OCI-LY7 (cell line): ENCODE results near the gene CMPK2. TPM values are rescaled to one million over a fixed set of nuclear protein-coding genes. Genes with fewer than 3 reads are reported as not detected.

Experiments
- BruUV-seq: library from RNA; stranded (reverse); fragments of 400-500 nt; replicated peaks from 2 replicates; lab custom pipeline; 2021; lab: Mats Ljungman, UMichigan
- CTCF ChIA-PET: fragments of 300-600 bp; sonication (Branson Sonifier 250); formaldehyde crosslinking; loops from one replicate; lab custom pipeline; 2022; ENCODE audit warnings: antibody characterized with exemption; ENCODE audit not compliant: unreplicated experiment; lab: Charles Lee
- POLR2A ChIA-PET: fragments of 300-600 bp; sonication (Branson Sonifier 250); formaldehyde crosslinking; loops from one replicate; lab custom pipeline; 2022; ENCODE audit warnings: antibody characterized with exemption; lab: Charles Lee
- DNase-seq: peaks from one replicate; pipeline ENCODE4 v3.0.0-alpha.2; 2015; ENCODE audit warnings: low spot score
- H2AFZ ChIP-seq: fragments of 200-600 bp; sonication (generic), shearing (Covaris generic); 2 replicates; pipeline ENCODE4 v1.6.1; 2014; ENCODE audit warnings: mild to moderate bottlenecking, antibody characterized with exemption, low read length, moderate library complexity
- H3K27ac ChIP-seq: fragments of 200-600 bp; sonication (generic); 2 replicates; pipeline ENCODE4 v1.5.1; 2014; ENCODE audit warnings: mixed run types, low read depth, mild to moderate bottlenecking, moderate library complexity, low read length, inconsistent platforms; ENCODE audit not compliant: poor library complexity, severe bottlenecking
- H3K36me3 ChIP-seq: fragments of 200-600 bp; sonication (generic); 2 replicates; pipeline ENCODE4 v1.6.1; 2014; ENCODE audit warnings: mild to moderate bottlenecking, antibody characterized with exemption, low read length, moderate library complexity, mixed read lengths; ENCODE audit not compliant: insufficient read depth
- H3K4me1 ChIP-seq: fragments of 200-600 bp; sonication (generic); 2 replicates; pipeline ENCODE4 v1.5.1; 2014; ENCODE audit warnings: mild to moderate bottlenecking, low read length; ENCODE audit not compliant: insufficient read depth, poor library complexity, severe bottlenecking
- H3K4me2 ChIP-seq: fragments of 200-600 bp; sonication (generic); 2 replicates; pipeline ENCODE4 v1.6.1; 2014; ENCODE audit warnings: mild to moderate bottlenecking, low read length
- H3K4me3 ChIP-seq: fragments of 200-600 bp; sonication (generic); 2 replicates; pipeline ENCODE4 v1.5.1; 2014; ENCODE audit warnings: mild to moderate bottlenecking, low read depth, low read length; ENCODE audit not compliant: poor library complexity, severe bottlenecking
- H3K79me2 ChIP-seq: fragments of 200-600 bp; sonication (generic); 2 replicates; pipeline ENCODE4 v1.6.1; 2016; ENCODE audit warnings: low read depth, mild to moderate bottlenecking, low read length, moderate library complexity, mixed read lengths; ENCODE audit not compliant: insufficient read depth
- H3K9me2 ChIP-seq: fragments of 200-600 bp; sonication (generic); 2 replicates; pipeline ENCODE4 v1.6.1; 2016; ENCODE audit warnings: mild to moderate bottlenecking, low read length, mixed read lengths; ENCODE audit not compliant: insufficient read depth
- H3K9me3 ChIP-seq: fragments of 200-600 bp; sonication (generic); 2 replicates; pipeline ENCODE4 v1.6.1; 2014; ENCODE audit warnings: mild to moderate bottlenecking, mixed run types, low read length, mixed read lengths
- H4K20me1 ChIP-seq: fragments of 200-600 bp; sonication (generic); 2 replicates; pipeline ENCODE4 v1.6.1; 2014; ENCODE audit warnings: mild to moderate bottlenecking, antibody characterized with exemption, low read length, moderate library complexity, mixed read lengths; ENCODE audit not compliant: insufficient read depth
- CTCF ChIP-seq: fragments of 200-600 bp; sonication (generic); conservative IDR thresholded peaks from 2 replicates; pipeline ENCODE4 v1.5.1; 2014; ENCODE audit warnings: mild to moderate bottlenecking, antibody characterized with exemption, low read length, moderate library complexity, mixed read lengths
- EZH2phosphoT487 ChIP-seq: fragments of 200-600 bp; sonication (generic); IDR thresholded peaks from 2 replicates; pipeline ENCODE4 v1.6.1; 2018; ENCODE audit warnings: low read depth, borderline replicate concordance, mild to moderate bottlenecking, mixed run types, antibody characterized with exemption, low read length, moderate library complexity, mixed read lengths
- intact Hi-C: fragments of 100-400 bp; cut with micrococcal nuclease; formaldehyde crosslinking; loops from one replicate; pipeline ENCODE4 v1.10.0; 2022; ENCODE audit not compliant: unreplicated experiment
- total RNA-seq, 2 experiments: library from RNA; depleted of rRNA in 1 of 2; stranded (reverse); fragments of >200 nt in 1 of 2; shearing (Covaris generic) in 1 of 2; gene quantifications; 2 replicates each; pipeline ENCODE4 v1.2.3, GENCODE V29; 2014 to 2022

CMPK2 gene
- total RNA-seq, 2 experiments from 2014 or later = 0.99 TPM; not detected in 1

- Histone ChIP-seq H2AFZ (no peak overlapping the region), H3K4me2 (no peak overlapping the region), H3K9me2 (no peaks in the 10 kb centered on the region), H4K20me1 (no peaks in the 10 kb centered on the region), H3K36me3 (no peaks in the 10 kb centered on the region), H3K9me3 (no peaks in the 10 kb centered on the region), H3K4me3 (no peak overlapping the region), H3K4me1 (no peaks in the 10 kb centered on the region), H3K79me2 (no peaks in the 10 kb centered on the region), H3K27ac (no peak overlapping the region)
- intact Hi-C loops = no loop called here
- no peak for DNase-seq
- no peak for TF ChIP-seq EZH2phosphoT487
- TF ChIP-seq CTCF = no peak
- ChIA-PET CTCF (no interaction called here), POLR2A (interaction anchor here (0.6 kb wide), 1 partner anchor 54 kb away, joined by 3 read pairs; no protein-coding TSS in a partner anchor)
- BruUV-seq = no TSS peak
Observed at GRCh38 chr2:6885551-6885950, 19.8 kb upstream of the CMPK2 start.

GRCh38 chr2:6883448-6884122 is 17.9 kb upstream of the CMPK2 start:
- Histone ChIP-seq H3K9me3 (no peaks in the 10 kb centered on the region), H3K27ac (no peak overlapping the region), H2AFZ (no peak overlapping the region), H3K4me3 (no peak overlapping the region), H3K4me2 (no peak overlapping the region), H4K20me1 (no peaks in the 10 kb centered on the region), H3K9me2 (no peaks in the 10 kb centered on the region), H3K36me3 (no peaks in the 10 kb centered on the region), H3K79me2 (no peaks in the 10 kb centered on the region), H3K4me1 (no peaks in the 10 kb centered on the region)
- ChIA-PET POLR2A (interaction anchor here (0.6 kb wide), 1 partner anchor 12 kb away, joined by 3 read pairs; no protein-coding TSS in a partner anchor), CTCF (no interaction called here)
- no TSS peak for BruUV-seq
- intact Hi-C loops = no loop called here
- no peak for DNase-seq
- TF ChIP-seq EZH2phosphoT487 (no peak), CTCF (no peak)

- H3K4me3 ChIP-seq = no peak overlapping the region
- intact Hi-C loops = no loop called here
- BruUV-seq = no TSS peak
- ChIA-PET CTCF (no interaction called here), POLR2A (interaction anchor here (0.7 kb wide), 1 partner anchor 105 kb away, joined by 3 read pairs; no protein-coding TSS in a partner anchor)
- no peak overlapping the region for H2AFZ ChIP-seq
- H3K27ac ChIP-seq = no peak overlapping the region
- no peaks in the 10 kb centered on the region for H3K4me1 ChIP-seq
- no peaks in the 10 kb centered on the region for H4K20me1 ChIP-seq
- TF ChIP-seq EZH2phosphoT487 = no peak
- TF ChIP-seq CTCF = no peak
- no peaks in the 10 kb centered on the region for H3K79me2 ChIP-seq
- no peak for DNase-seq
- H3K4me2 ChIP-seq = no peak overlapping the region
- H3K9me3 ChIP-seq = no peaks in the 10 kb centered on the region
- H3K9me2 ChIP-seq = no peaks in the 10 kb centered on the region
- H3K36me3 ChIP-seq = no peaks in the 10 kb centered on the region
Observed at GRCh38 chr2:6881516-6881915, 15.8 kb upstream of the CMPK2 start.
